HCT116 (cell line): Measurements from ENCODE around the gene LY6G6F.

Source experiments
- CEBPB ChIP-seq: IDR thresholded peaks from 2 replicates; pipeline ENCODE4 v1.6.1; 2012; ENCODE audit warnings: low read depth
- EZH2 ChIP-seq: fragments of 200-600 bp; sonication (generic); IDR thresholded peaks from 2 replicates; pipeline ENCODE4 v1.6.1; 2017; ENCODE audit warnings: antibody characterized with exemption, mixed run types
- MAX ChIP-seq: IDR thresholded peaks from 2 replicates; pipeline ENCODE4 v1.6.1; 2012
- POLR2A ChIP-seq: IDR thresholded peaks from 2 replicates; pipeline ENCODE4 v1.7.0; 2011; ENCODE audit warnings: borderline replicate concordance; ENCODE audit not compliant: insufficient read depth, insufficient read length; ENCODE audit errors: extremely low read depth
- POLR2AphosphoS5 ChIP-seq: IDR thresholded peaks from 2 replicates; pipeline ENCODE4 v1.6.1; 2011; ENCODE audit warnings: mild to moderate bottlenecking, low read depth, low read length, moderate library complexity
- TCF7L2 ChIP-seq: IDR thresholded peaks from 2 replicates; pipeline ENCODE4 v1.7.0; 2011; ENCODE audit warnings: borderline replicate concordance, inconsistent platforms; ENCODE audit not compliant: insufficient read depth, insufficient read length; ENCODE audit errors: extremely low read depth
- YY1 ChIP-seq: IDR thresholded peaks from 2 replicates; pipeline ENCODE4 v1.6.1; 2011; ENCODE audit warnings: low read length, low read depth, moderate library complexity, mild to moderate bottlenecking; ENCODE audit not compliant: insufficient replicate concordance; ENCODE audit errors: extremely low read depth
- TF ChIP-seq, protein P1 (sequence below), 3 experiments: fragments of 200-600 bp in 1 of 3; sonication (generic) in 1 of 3; IDR thresholded peaks in 2 of 3; conservative IDR thresholded peaks in 1 of 3; 2 replicates each; pipeline ENCODE4 v1.5.1; 2012 to 2017; ENCODE audit warnings: low read depth in 2 of 3, low read length in 2 of 3, antibody characterized with exemption in 1 of 3, borderline replicate concordance in 1 of 3, control low read depth in 1 of 3, mild to moderate bottlenecking in 1 of 3, mixed read lengths in 1 of 3, mixed run types in 1 of 3, moderate library complexity in 1 of 3; ENCODE audit not compliant: insufficient read depth in 1 of 3

- TF ChIP-seq, protein P1, sequence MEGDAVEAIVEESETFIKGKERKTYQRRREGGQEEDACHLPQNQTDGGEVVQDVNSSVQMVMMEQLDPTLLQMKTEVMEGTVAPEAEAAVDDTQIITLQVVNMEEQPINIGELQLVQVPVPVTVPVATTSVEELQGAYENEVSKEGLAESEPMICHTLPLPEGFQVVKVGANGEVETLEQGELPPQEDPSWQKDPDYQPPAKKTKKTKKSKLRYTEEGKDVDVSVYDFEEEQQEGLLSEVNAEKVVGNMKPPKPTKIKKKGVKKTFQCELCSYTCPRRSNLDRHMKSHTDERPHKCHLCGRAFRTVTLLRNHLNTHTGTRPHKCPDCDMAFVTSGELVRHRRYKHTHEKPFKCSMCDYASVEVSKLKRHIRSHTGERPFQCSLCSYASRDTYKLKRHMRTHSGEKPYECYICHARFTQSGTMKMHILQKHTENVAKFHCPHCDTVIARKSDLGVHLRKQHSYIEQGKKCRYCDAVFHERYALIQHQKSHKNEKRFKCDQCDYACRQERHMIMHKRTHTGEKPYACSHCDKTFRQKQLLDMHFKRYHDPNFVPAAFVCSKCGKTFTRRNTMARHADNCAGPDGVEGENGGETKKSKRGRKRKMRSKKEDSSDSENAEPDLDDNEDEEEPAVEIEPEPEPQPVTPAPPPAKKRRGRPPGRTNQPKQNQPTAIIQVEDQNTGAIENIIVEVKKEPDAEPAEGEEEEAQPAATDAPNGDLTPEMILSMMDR (IDR thresholded peaks at IDR 0.05 in 2 of 3, conservative IDR thresholded peaks at IDR 0.05 in 1 of 3; ENCODE audit: borderline replicate concordance in 1 of 3, insufficient read depth in 1 of 3, low read depth in 2 of 3, low read length in 2 of 3) = no peak
- TF ChIP-seq POLR2AphosphoS5 = no peak
- no peak for TF ChIP-seq EZH2
- no peak for TF ChIP-seq YY1
- no peak for TF ChIP-seq CEBPB
- TF ChIP-seq POLR2A = no peak
- TF ChIP-seq MAX = no peak
- no peak for TF ChIP-seq TCF7L2
These were observed 30.3 kb upstream of the LY6G6F start for GRCh38 chr6:31676322-31676903.
